GM12865 (cell line): ENCODE data around the gene ARHGEF33.

ENCODE experiments used
- DNase-seq: peaks from one replicate; pipeline ENCODE4 v3.0.0; 2010; ENCODE audit warnings: low read depth
- H3K4me3 ChIP-seq: 2 replicates; pipeline ENCODE4 v1.5.1; 2011; ENCODE audit warnings: mild to moderate bottlenecking, low read depth, low read length, control low read depth
- CTCF ChIP-seq: IDR thresholded peaks from 2 replicates; pipeline ENCODE4 v1.5.1; 2011; ENCODE audit warnings: low read length, control low read depth, low read depth, inconsistent platforms; ENCODE audit not compliant: insufficient read depth; ENCODE audit errors: missing control alignments

The ARHGEF33 gene

GRCh38 chr2:38887902-38888554 lies 1.6 kb upstream of the ARHGEF33 start:
- DNase-seq = no peak
- H3K4me3 ChIP-seq = no peak overlapping the region
- no peak for TF ChIP-seq CTCF

DNA sequence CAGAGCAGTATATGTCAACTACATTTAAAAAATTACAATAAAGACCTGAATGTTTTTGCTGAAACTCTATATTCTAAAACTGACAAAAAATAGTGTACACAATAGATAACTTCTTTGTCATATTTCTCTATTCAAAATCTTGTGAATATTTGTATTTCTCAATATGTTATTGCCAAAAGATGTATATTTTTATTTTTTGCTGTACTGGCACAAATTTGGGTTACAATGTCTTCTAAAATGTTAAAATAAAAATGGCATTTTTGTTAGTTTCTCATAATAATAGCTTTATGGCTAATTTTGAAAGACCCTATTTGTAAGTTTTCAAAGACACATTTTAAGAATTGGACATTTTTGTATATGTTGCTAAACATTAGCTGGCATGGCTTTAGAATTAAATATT lies 630 bp upstream of the ARHGEF33 start:
- H3K4me3 ChIP-seq = no peak overlapping the region
- TF ChIP-seq CTCF = no peak
- DNase-seq = no peak

- no peak for DNase-seq
- TF ChIP-seq CTCF = no peak
Measured at GRCh38 chr2:38892819-38893218, 3.1 kb downstream of the ARHGEF33 start.

GRCh38 chr2:38898256-38898655 lies 8.6 kb downstream of the ARHGEF33 start:
- no peak for TF ChIP-seq CTCF
- no peak overlapping the region for H3K4me3 ChIP-seq
- no peak for DNase-seq

More at GRCh38 chr2:38892819-38893218, 3.1 kb downstream of the ARHGEF33 start:
- H3K4me3 ChIP-seq = no peak overlapping the region

- no peak for TF ChIP-seq CTCF
- H3K4me3 ChIP-seq = no peak overlapping the region
Measured at GRCh38 chr2:38900726-38901125, 11.1 kb downstream of the ARHGEF33 start.

DNA sequence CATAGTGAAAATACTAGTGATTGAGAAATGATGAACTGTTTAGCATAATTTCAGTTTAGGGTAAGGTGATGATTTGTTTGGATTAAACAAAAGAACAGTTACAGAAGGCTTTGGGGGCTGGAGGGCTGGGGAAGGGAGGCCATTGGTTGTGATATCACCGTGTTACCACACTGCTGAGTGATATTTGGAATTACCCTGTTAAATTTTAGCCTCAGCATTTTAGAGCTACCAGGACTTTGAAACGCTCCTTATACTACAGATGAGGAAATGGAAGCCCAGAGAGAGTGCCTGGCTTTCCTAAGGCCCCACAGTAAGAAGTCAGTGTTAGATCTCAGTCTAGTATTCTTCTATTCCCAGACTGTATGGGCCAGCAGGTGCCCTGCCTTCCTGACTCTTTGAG lies 15.6 kb downstream of the ARHGEF33 start:
- no peak for TF ChIP-seq CTCF
- DNase-seq = no peak

More at GRCh38 chr2:38900726-38901125, 11.1 kb downstream of the ARHGEF33 start:
- DNase-seq = no peak

DNA sequence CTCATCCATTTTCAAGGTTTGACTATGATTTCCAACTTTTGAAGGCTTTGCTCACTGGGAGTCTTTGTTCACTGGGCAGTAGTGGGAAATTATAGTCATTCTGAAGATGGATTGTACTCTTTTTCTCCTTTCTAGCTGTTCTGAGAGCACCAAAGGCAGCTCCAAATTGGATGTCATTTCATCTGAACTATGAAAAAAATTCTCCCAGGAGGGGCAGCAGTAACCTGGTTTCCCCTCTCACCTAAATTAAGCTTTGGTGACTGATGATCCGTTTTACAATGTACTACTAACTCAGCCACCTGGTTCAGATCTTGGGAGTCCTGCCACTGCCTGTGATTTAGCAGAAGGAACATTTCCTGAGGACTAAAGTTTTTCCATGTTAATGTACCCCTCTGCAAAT lies 17.6 kb downstream of the ARHGEF33 start:
- no peak for TF ChIP-seq CTCF
- H3K4me3 ChIP-seq = no peak overlapping the region
- no peak for DNase-seq

More for the DNA sequence above, 15.6 kb downstream of the ARHGEF33 start:
- no peak overlapping the region for H3K4me3 ChIP-seq
